Kidney tubule cell (primary cell): Measurements from ENCODE around the gene PRSS12.

ENCODE experiments used
- DNase-seq: peaks from one replicate; pipeline ENCODE4 v3.0.0-alpha.2; 2018; ENCODE audit warnings: low spot score

The PRSS12 gene

GRCh38 chr4:118357601-118358000, 4.8 kb upstream of the PRSS12 start:
- no peak for DNase-seq

- DNase-seq, result no peak
These were observed 3.9 kb upstream of the PRSS12 start for GRCh38 chr4:118356731-118357130.

- no peak for DNase-seq
These were observed 3.3 kb upstream of the PRSS12 start for GRCh38 chr4:118356111-118356510.

GRCh38 chr4:118354913-118355312, 2.1 kb upstream of the PRSS12 start:
- DNase-seq, result no peak

GRCh38 chr4:118353534-118354030, 779 bp upstream of the PRSS12 start:
- DNase-seq, result no peak

- peak; percentile 16 for DNase-seq
These were observed 664 bp downstream of the PRSS12 start for GRCh38 chr4:118351851-118352827.

- DNase-seq, result no peak
These were observed 1.8 kb downstream of the PRSS12 start for GRCh38 chr4:118350961-118351360.

GRCh38 chr4:118348886-118349285, 3.9 kb downstream of the PRSS12 start:
- DNase-seq, result no peak

GRCh38 chr4:118346495-118346894, 6.3 kb downstream of the PRSS12 start:
- no peak for DNase-seq

GRCh38 chr4:118345813-118346212, 7.0 kb downstream of the PRSS12 start:
- DNase-seq, result peak; percentile 53

- no peak for DNase-seq
These were observed 8.0 kb downstream of the PRSS12 start for GRCh38 chr4:118344801-118345200.

GRCh38 chr4:118343501-118343900, 9.3 kb downstream of the PRSS12 start:
- no peak for DNase-seq

GRCh38 chr4:118340109-118340508, 12.7 kb downstream of the PRSS12 start:
- no peak for DNase-seq

GRCh38 chr4:118338981-118339765, 13.6 kb downstream of the PRSS12 start:
- peak; percentile 4 for DNase-seq

- no peak for DNase-seq
These were observed 14.3 kb downstream of the PRSS12 start for GRCh38 chr4:118338518-118338917.

- peak; percentile 48 for DNase-seq
These were observed 14.8 kb downstream of the PRSS12 start for GRCh38 chr4:118337954-118338353.

GRCh38 chr4:118335774-118336173, 17.0 kb downstream of the PRSS12 start:
- no peak for DNase-seq

GRCh38 chr4:118335324-118335723, 17.5 kb downstream of the PRSS12 start:
- no peak for DNase-seq

GRCh38 chr4:118331352-118331751, 21.5 kb downstream of the PRSS12 start:
- DNase-seq, result no peak

- no peak for DNase-seq
These were observed 23.0 kb downstream of the PRSS12 start for GRCh38 chr4:118329849-118330248.

- DNase-seq, result no peak
These were observed 25.1 kb downstream of the PRSS12 start for GRCh38 chr4:118327554-118328241.

GRCh38 chr4:118326585-118326984, 26.2 kb downstream of the PRSS12 start:
- no peak for DNase-seq
